Transverse colon (tissue), 4 donors: Measurements from ENCODE around the gene DNLZ.

Experiments used
- EP300 ChIP-seq: sonication (generic); formaldehyde crosslinking; IDR thresholded peaks from one replicate; pipeline ENCODE4 v1.6.1; 2017; ENCODE audit warnings: antibody characterized with exemption, low read depth
- POLR2A ChIP-seq: fragments of 450-650 bp; IDR thresholded peaks from one replicate; pipeline ENCODE4 v1.6.1; 2016; ENCODE audit warnings: antibody characterized with exemption, mild to moderate bottlenecking, moderate library complexity
- POLR2AphosphoS5 ChIP-seq, 3 donors: sonication (generic); formaldehyde crosslinking; IDR thresholded peaks; one replicate each; pipeline ENCODE4 v1.6.1; 2016; ENCODE audit warnings: antibody characterized with exemption in 3 of 3
- TF ChIP-seq, protein P1 (sequence below), 5 experiments: fragments of 200-600 bp in 3 of 5; fragments of 450-650 bp in 2 of 5; sonication (generic) in 3 of 5; IDR thresholded peaks; 1 replicate in 2 of 5; 2 replicates in 3 of 5; pipeline ENCODE4 v1.5.1; 2016 to 2017; ENCODE audit warnings: antibody characterized with exemption in 5 of 5, inconsistent platforms in 3 of 5, mild to moderate bottlenecking in 2 of 5, moderate library complexity in 1 of 5

DNA sequence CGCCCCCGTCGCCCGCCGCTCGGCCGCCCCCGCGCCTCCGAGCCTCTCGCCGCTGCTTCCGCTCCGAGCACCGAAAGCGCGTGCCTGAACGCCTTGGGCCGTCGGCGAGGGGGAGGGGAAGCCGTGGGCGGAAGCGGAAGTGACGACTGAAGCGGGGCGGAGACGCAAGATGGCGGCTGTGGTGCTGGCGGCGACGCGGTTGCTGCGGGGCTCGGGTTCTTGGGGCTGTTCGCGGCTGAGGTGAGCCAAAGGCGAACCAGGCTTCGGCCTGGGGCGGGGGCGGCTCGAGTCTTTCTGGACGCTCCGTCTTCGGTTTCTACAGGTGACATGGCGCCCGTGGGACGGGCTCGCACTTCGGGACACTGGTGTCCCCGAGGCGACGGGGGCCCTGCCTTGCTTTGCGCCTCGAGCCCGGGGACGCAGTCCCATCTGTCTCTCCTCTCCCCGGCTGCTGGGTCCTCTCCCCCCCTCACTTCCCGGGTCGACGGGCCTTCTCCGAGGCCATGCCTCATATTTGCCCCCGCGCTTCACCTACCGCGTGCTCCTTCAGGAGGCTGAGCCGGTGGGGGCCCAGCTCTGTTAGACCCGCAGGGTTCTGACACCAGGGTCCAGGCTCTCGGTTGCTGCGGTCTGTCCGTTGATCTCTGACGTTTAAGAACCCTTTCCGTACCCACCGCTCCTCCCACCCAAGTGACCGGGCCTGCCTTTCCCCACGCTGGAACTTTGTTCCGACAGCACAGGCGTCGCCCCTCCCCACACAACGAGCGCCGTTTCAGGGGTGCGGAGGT, 47.1 kb upstream of the DNLZ start, which contains the start of the genes ENTR1 and PMPCA:
- TF ChIP-seq, protein P1, sequence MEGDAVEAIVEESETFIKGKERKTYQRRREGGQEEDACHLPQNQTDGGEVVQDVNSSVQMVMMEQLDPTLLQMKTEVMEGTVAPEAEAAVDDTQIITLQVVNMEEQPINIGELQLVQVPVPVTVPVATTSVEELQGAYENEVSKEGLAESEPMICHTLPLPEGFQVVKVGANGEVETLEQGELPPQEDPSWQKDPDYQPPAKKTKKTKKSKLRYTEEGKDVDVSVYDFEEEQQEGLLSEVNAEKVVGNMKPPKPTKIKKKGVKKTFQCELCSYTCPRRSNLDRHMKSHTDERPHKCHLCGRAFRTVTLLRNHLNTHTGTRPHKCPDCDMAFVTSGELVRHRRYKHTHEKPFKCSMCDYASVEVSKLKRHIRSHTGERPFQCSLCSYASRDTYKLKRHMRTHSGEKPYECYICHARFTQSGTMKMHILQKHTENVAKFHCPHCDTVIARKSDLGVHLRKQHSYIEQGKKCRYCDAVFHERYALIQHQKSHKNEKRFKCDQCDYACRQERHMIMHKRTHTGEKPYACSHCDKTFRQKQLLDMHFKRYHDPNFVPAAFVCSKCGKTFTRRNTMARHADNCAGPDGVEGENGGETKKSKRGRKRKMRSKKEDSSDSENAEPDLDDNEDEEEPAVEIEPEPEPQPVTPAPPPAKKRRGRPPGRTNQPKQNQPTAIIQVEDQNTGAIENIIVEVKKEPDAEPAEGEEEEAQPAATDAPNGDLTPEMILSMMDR (IDR thresholded peaks at IDR 0.05): no peak
- peak; percentile 89 for TF ChIP-seq POLR2A
- peak; percentile 9 for TF ChIP-seq EP300
- TF ChIP-seq POLR2AphosphoS5 (IDR thresholded peaks at IDR 0.05): peak; percentile 96 to 99 (median 99)
